Glutamatergic neuron (in vitro differentiated cells): ENCODE results near the gene SLC35A3. TPM values are rescaled to one million over a fixed set of nuclear protein-coding genes. Genes with fewer than 3 reads are reported as not detected.

Experiments
- DNase-seq: peaks from one replicate; pipeline ENCODE4 v3.0.0; 2022
- H3K27ac Mint-ChIP-seq: one replicate; pipeline ENCODE4 v1.8.0; 2020; ENCODE audit warnings: mild to moderate bottlenecking, mixed read lengths, inconsistent platforms; ENCODE audit not compliant: unreplicated experiment
- H3K27me3 Mint-ChIP-seq: one replicate; pipeline ENCODE4 v1.8.0; 2020; ENCODE audit warnings: mild to moderate bottlenecking, moderate library complexity, mixed read lengths, inconsistent platforms; ENCODE audit not compliant: unreplicated experiment
- H3K36me3 Mint-ChIP-seq: one replicate; pipeline ENCODE4 v1.8.0; 2020; ENCODE audit warnings: mild to moderate bottlenecking, mixed read lengths, inconsistent platforms; ENCODE audit not compliant: unreplicated experiment
- H3K4me1 Mint-ChIP-seq: one replicate; pipeline ENCODE4 v1.8.0; 2020; ENCODE audit warnings: mild to moderate bottlenecking, low read depth, mixed read lengths, inconsistent platforms; ENCODE audit not compliant: unreplicated experiment
- H3K4me3 Mint-ChIP-seq: one replicate; pipeline ENCODE4 v1.8.0; 2020; ENCODE audit warnings: mild to moderate bottlenecking, mixed read lengths, inconsistent platforms; ENCODE audit not compliant: unreplicated experiment
- H3K9me3 Mint-ChIP-seq: one replicate; pipeline ENCODE4 v1.8.0; 2020; ENCODE audit warnings: mild to moderate bottlenecking, moderate library complexity, mixed read lengths, inconsistent platforms; ENCODE audit not compliant: unreplicated experiment
- CTCF ChIP-seq: fragments of 200-600 bp; sonication (generic); IDR thresholded peaks from one replicate; pipeline ENCODE4 v1.5.0; 2021; ENCODE audit not compliant: partially characterized antibody, unreplicated experiment
- total RNA-seq: library from RNA; stranded (reverse); fragmentation: NEBNext Ultra II Directional; extraction: Animal tissue kit (Norgen Biotek cat#: 25700); gene quantifications from one replicate; pipeline ENCODE4 v1.2.1, GENCODE V29; 2021; ENCODE audit not compliant: unreplicated experiment

Gene SLC35A3
- total RNA-seq, 1 donor from 2014 or later: 7.7 TPM

- Mint-ChIP-seq H3K27me3 (no peaks in the 10 kb centered on the region), H3K36me3 (peaks cover 3% of the 10 kb centered on the region), H3K27ac (no peak overlapping the region), H3K4me3 (no peak overlapping the region), H3K4me1 (no peaks in the 10 kb centered on the region), H3K9me3 (peaks cover 2% of the 10 kb centered on the region)
- no peak for TF ChIP-seq CTCF
- no peak for DNase-seq
Measured at GRCh38 chr1:100010804-100011203, 41.0 kb downstream of the SLC35A3 start.

DNA sequence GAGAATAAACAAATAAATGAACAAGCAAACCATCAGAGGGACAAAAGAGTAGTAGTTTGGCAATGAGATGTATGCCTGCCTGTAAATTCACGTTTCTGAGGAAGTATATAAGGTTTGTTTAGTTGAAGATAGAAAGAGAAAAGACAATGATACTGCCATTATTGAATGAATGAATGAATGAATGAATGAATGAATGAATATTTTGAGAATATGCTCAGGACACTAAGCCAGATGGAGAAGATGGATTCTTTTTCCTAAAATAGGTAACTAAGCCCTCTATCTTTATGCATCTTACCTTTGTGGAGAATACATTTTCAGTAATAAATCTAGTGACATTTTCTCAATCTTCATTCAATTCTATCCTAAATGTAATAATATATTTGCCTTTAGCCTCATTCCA lies 49.4 kb downstream of the SLC35A3 start:
- Mint-ChIP-seq H3K27ac (no peak overlapping the region), H3K36me3 (no peaks in the 10 kb centered on the region), H3K4me1 (no peaks in the 10 kb centered on the region), H3K9me3 (no peaks in the 10 kb centered on the region), H3K27me3 (no peaks in the 10 kb centered on the region), H3K4me3 (no peak overlapping the region)
- no peak for TF ChIP-seq CTCF
- DNase-seq: no peak

- H3K9me3 Mint-ChIP-seq: no peaks in the 10 kb centered on the region
- H3K4me1 Mint-ChIP-seq: no peaks in the 10 kb centered on the region
- no peaks in the 10 kb centered on the region for H3K36me3 Mint-ChIP-seq
- no peak overlapping the region for H3K27ac Mint-ChIP-seq
- no peak for TF ChIP-seq CTCF
- H3K4me3 Mint-ChIP-seq: no peak overlapping the region
- DNase-seq: no peak
- H3K27me3 Mint-ChIP-seq: no peaks in the 10 kb centered on the region
Measured at GRCh38 chr1:100023482-100023881, 53.7 kb downstream of the SLC35A3 start.

GRCh38 chr1:100027212-100027611 lies 57.4 kb downstream of the SLC35A3 start:
- Mint-ChIP-seq H3K27me3 (no peaks in the 10 kb centered on the region), H3K4me1 (no peaks in the 10 kb centered on the region), H3K4me3 (no peak overlapping the region), H3K9me3 (no peaks in the 10 kb centered on the region), H3K36me3 (no peaks in the 10 kb centered on the region), H3K27ac (no peak overlapping the region)
- no peak for TF ChIP-seq CTCF
- no peak for DNase-seq

DNA sequence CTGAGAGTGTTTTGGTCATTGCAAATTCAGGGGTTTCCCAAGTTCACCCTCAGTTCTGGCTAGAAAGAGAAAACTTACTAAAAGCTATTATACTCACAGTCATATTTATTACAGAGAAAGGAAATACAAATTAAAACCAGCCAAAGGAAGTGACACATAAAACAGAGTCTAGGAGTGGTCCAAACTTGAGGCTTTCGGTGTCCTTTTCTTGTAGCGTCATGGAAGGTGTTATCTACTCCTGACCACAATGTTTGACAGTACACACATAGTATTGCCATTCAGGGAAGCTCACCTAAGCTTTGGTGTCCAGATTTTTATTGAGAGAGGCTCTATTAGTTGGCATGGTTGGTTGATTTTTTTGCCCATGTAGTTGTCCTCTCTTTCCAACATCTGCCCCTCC lies 59.0 kb downstream of the SLC35A3 start:
- no peaks in the 10 kb centered on the region for H3K36me3 Mint-ChIP-seq
- no peak overlapping the region for H3K27ac Mint-ChIP-seq
- no peak overlapping the region for H3K4me3 Mint-ChIP-seq
- no peaks in the 10 kb centered on the region for H3K9me3 Mint-ChIP-seq
- no peaks in the 10 kb centered on the region for H3K27me3 Mint-ChIP-seq
- TF ChIP-seq CTCF: no peak
- no peaks in the 10 kb centered on the region for H3K4me1 Mint-ChIP-seq
- DNase-seq: no peak
